GM19099 (cell line): ENCODE results near the gene NKD1.

Source experiments
- POLR2A ChIP-seq: IDR thresholded peaks from 3 replicates; pipeline ENCODE4 v1.6.1; 2011; ENCODE audit warnings: low read depth; ENCODE audit not compliant: insufficient read length; ENCODE audit errors: extremely low read depth

The NKD1 gene

DNA sequence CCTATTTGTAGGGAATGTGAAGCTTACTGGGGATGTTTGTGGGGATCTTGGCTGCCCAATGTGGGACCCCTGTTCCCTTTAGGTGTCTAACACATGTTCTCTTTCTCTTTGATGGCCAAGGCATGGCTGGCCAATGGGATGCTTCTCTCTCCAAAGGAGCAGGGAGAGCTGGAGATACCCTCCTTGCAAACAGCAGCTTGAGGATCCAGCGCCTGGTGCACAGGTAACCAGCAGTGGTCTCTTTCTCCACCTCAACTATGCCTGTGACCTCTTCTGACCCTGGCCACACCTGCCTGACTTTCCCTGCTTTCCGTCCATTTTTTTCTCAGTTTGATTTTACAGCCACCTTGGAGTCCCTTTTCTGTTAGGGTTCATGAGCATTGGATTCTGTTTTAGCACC is 16.8 kb upstream of the NKD1 start:
- no peak for TF ChIP-seq POLR2A

DNA sequence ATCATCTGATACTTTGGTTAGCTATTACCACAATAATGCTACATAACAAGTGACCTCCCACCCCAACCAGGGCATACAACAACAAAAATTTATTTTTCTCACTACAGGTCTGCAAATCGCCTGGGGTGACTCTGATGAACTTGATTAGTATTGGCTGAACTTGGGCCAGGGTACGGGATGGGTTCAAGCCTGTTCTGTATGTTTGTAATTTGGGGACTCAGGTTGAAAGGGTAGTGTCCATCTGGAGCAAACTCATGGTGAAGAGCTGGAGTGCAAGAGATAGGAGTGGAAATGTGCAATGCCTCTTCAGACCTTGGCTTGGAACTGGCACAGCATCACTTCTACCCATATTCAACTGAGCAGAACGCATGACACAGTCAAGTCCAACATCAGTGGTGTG is 16.3 kb upstream of the NKD1 start:
- TF ChIP-seq POLR2A = no peak

- TF ChIP-seq POLR2A = no peak
These were observed 15.6 kb upstream of the NKD1 start for GRCh38 chr16:50532576-50532975.

- TF ChIP-seq POLR2A = no peak
These were observed 14.9 kb upstream of the NKD1 start for GRCh38 chr16:50533317-50533716.

- TF ChIP-seq POLR2A = no peak
These were observed 14.1 kb upstream of the NKD1 start for GRCh38 chr16:50534091-50534490.

- TF ChIP-seq POLR2A = no peak
These were observed 13.6 kb upstream of the NKD1 start for GRCh38 chr16:50534556-50534955.

DNA sequence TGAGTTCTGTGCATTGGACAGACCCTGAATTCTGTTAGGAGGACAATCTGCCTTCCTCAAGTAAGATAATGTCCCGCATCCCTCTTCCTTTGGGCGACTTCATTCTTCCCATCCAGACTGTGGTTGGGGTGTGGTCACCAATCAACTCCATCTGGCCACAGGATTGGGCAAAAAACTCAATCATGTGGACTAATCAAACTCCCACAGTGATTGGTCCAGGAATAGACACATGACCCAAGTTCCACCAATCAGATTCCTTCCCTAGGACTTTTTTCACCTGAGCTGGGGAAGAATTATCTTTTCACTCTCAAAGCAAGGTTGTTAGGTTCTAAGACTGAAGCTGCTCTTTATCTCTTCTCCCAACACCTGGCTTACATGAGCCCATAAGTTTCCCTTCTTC is 13.2 kb upstream of the NKD1 start:
- no peak for TF ChIP-seq POLR2A

DNA sequence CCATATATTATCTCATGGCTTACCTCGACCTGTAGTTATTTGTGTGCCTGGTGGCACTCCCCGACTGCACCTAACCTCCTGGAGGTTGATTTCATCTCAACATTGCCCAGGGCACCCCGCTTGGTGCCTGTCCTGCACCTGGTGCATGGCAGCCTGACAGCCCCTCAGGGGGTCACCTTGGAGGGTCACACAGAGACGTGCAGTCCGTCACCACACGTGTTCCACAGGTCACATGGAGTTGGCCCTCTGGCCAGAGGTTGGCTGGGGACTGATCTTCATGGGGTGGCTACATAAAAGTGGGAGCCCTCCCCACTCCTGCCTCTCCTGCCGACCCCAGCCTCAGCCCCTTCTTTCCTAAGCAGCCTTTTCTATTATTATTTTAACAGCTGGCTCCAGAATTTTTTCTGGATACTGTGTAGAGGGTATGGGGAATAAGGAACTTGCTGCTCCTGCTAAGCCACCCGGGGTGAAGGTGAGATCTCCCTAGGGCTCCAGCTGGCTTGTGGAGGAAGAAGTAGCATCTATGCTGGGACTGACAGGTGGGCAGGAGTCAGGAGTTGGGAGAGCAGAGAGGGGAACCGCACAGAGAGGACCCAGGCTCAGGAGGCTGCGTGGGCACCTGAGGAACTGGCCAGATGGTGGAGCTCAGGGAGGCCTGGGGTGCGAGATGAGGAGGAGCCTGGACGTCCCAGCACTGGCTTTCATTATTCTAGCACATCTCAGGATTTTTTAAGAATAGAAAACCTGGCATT is 12.5 kb upstream of the NKD1 start:
- no peak for TF ChIP-seq POLR2A

GRCh38 chr16:50537533-50538290 is 10.5 kb upstream of the NKD1 start:
- no peak for TF ChIP-seq POLR2A

DNA sequence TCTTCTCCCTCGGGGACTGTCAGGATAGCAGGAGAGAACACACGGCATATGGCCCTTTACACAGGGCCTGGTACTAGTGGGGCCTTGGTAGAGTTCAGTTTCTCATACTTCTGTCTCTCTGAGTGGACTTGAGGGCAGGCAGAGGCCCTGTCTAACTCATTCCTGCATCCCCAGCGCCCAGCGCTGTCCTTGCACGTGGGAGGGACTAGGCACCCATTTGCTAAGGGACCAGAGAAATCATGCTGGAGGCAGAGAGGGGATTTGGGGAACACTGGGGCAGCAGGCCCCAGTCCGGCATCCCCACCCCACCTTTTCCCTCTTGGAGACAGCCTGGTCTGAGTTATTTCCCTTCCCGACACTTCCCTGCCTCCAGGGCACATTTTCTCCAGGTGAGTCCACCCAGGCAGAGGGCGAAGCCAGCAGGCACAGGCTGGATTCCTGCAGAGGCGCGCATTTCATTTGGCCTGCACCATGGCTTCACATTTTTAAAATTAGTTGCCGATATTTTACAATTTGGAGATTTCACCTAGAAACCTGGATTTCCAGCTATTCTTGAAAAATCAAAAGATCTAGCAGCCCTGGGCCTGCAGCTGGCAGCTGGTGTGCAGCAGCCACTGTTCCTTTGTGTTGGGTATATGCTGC is 9.7 kb upstream of the NKD1 start:
- no peak for TF ChIP-seq POLR2A

DNA sequence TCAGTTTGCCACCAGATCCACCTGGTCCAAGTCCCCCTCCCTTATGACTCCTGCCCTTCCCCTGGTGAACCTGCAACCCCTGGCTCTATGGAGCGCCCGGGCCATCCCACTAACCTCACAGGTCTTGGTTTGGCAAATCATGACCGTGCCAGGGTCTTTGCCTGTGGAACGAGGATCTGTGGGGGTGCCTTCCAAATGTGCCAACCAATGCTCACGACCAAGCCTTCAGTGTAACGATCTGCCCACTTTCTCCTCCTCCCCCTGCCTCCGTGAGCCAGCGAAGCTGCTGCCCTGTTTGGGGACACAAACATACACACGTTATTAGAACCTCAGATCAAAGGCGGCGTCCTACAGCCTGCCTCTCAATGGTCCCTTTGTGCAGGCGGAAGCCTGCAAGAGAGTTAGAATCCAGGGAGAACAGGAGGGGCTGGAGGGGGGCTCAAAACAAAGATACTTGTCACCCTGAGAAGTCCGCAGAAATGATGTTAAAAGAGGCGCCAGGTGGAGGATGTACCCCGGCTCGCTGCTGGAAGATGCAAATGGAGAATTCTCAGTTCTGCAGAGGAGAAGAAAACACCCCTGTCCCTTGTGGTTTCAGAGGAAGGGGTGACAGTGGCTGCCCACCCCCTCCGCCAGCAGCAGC is 9.0 kb upstream of the NKD1 start:
- no peak for TF ChIP-seq POLR2A

- TF ChIP-seq POLR2A = no peak
These were observed 8.1 kb upstream of the NKD1 start for GRCh38 chr16:50539822-50540710.

DNA sequence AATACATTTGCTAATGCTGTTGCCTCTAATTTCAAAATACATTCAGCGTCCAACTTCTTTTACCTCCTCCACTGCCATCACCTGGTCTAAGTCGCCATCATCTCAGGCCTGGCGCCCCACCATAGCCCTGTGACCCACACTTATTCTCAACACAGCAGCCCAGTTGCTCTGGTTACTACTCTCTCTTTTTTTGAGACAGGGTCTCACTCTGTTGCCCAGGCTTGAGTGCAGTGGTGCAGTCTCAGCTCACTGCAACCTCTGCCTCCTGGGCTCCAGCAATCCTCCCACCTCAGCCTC is 7.5 kb upstream of the NKD1 start:
- no peak for TF ChIP-seq POLR2A

DNA sequence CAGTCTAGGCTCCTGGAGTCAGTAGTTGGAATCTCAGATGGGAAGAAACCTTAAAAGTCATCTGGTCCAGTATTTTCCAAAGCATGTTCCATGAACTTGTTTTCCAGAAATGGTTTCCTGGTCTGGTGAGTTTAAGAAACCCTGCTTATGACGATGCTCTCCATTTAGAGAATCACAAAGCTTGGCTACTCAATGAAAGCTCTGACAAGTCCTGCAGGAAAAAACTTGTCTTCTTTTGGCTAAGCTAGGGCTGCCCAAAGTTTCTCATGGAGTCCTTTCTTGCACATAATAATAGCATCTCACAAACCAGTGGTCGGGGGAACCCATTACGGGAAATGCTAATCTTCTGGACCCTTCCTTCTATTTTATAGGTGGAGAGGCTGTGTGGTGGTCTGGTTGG is 5.5 kb upstream of the NKD1 start:
- no peak for TF ChIP-seq POLR2A

GRCh38 chr16:50546125-50546524 is 2.1 kb upstream of the NKD1 start:
- no peak for TF ChIP-seq POLR2A
